Thoracic aorta (tissue), 2 donors: ENCODE results near the gene GP9. TPM values are rescaled to one million over a fixed set of nuclear protein-coding genes. Genes with fewer than 3 reads are reported as not detected.

Experiments used
- ATAC-seq: fragments of 150-250 bp; one replicate; pipeline ENCODE4 v1.8.0; 2017; ENCODE audit warnings: low read depth; ENCODE audit not compliant: insufficient number of reproducible peaks, low FRiP score
- DNase-seq: peaks from one replicate; pipeline ENCODE4 v3.0.0-alpha.2; 2020; ENCODE audit warnings: low spot score
- H3K27ac ChIP-seq, 2 donors: fragments of 200-600 bp; sonication (generic); 1 replicate in 1 of 2; 2 replicates in 1 of 2; pipeline ENCODE4 v1.5.1; 2016; ENCODE audit warnings: mild to moderate bottlenecking in 2 of 2, moderate library complexity in 2 of 2
- H3K27me3 ChIP-seq: fragments of 200-600 bp; sonication (generic); replicated peaks from 2 replicates; pipeline ENCODE4 v1.6.0; 2016; ENCODE audit warnings: mild to moderate bottlenecking; ENCODE audit not compliant: insufficient read depth
- H3K36me3 ChIP-seq: fragments of 200-600 bp; sonication (generic); one replicate; pipeline ENCODE4 v1.5.1; 2016
- H3K4me1 ChIP-seq, 2 donors: fragments of 200-600 bp; sonication (generic); 1 replicate in 1 of 2; 2 replicates in 1 of 2; pipeline versions ENCODE4 v1.5.1 to v1.6.0; 2016; ENCODE audit warnings: low read depth in 2 of 2, mild to moderate bottlenecking in 1 of 2; ENCODE audit not compliant: control insufficient read depth in 1 of 2
- H3K4me3 ChIP-seq: fragments of 200-600 bp; sonication (generic); 2 replicates; pipeline ENCODE4 v1.5.1; 2016; ENCODE audit warnings: mild to moderate bottlenecking
- H3K9me3 ChIP-seq: fragments of 200-600 bp; sonication (generic); 2 replicates; pipeline ENCODE4 v1.5.1; 2016
- total RNA-seq, 2 donors: library from RNA; depleted of rRNA; stranded (reverse); fragments of >200 nt; gene quantifications; one replicate each; pipeline versions ENCODE4 v1.1.0 to v1.2.3, GENCODE V29; 2016
- TF ChIP-seq, protein P1 (sequence below): fragments of 200-600 bp; sonication (generic); IDR thresholded peaks from one replicate; pipeline ENCODE4 v1.5.1; 2019; ENCODE audit warnings: antibody characterized with exemption

Gene GP9
- total RNA-seq, 2 donors from 2014 or later, result not detected

GRCh38 chr3:129036222-129037092 lies 24.1 kb upstream of the GP9 start:
- TF ChIP-seq, protein P1, sequence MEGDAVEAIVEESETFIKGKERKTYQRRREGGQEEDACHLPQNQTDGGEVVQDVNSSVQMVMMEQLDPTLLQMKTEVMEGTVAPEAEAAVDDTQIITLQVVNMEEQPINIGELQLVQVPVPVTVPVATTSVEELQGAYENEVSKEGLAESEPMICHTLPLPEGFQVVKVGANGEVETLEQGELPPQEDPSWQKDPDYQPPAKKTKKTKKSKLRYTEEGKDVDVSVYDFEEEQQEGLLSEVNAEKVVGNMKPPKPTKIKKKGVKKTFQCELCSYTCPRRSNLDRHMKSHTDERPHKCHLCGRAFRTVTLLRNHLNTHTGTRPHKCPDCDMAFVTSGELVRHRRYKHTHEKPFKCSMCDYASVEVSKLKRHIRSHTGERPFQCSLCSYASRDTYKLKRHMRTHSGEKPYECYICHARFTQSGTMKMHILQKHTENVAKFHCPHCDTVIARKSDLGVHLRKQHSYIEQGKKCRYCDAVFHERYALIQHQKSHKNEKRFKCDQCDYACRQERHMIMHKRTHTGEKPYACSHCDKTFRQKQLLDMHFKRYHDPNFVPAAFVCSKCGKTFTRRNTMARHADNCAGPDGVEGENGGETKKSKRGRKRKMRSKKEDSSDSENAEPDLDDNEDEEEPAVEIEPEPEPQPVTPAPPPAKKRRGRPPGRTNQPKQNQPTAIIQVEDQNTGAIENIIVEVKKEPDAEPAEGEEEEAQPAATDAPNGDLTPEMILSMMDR, result no peak
- H3K36me3 ChIP-seq, result no peaks in the 10 kb centered on the region
- ATAC-seq (no peak), DNase-seq (no peak)
- H3K4me3 ChIP-seq, result no peak overlapping the region
- no peaks in the 10 kb centered on the region for H3K9me3 ChIP-seq
- no peaks in the 10 kb centered on the region for H3K27me3 ChIP-seq
- H3K4me1 ChIP-seq, result peaks cover 0 to 5% of the 10 kb centered on the region in 2 donors
- no peak overlapping the region for H3K27ac ChIP-seq

DNA sequence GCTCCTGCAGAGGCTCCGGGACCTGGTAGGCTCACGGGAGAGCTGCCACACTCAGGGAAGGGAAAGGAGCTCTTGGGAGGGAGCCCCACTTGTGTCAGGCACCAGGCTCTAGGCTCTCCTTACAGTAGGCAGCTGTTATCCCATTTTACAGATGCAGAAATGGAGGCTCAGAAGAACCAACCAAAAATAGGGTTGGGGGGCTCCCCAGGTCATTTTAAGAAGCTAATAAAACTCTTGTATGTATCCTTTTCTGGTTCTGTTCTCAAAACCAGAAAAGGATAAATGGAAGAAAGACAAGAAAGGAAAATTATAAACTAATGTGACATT lies 23.5 kb upstream of the GP9 start:
- no peaks in the 10 kb centered on the region for H3K9me3 ChIP-seq
- no peaks in the 10 kb centered on the region for H3K36me3 ChIP-seq
- H3K4me1 ChIP-seq, result peaks cover 0 to 5% of the 10 kb centered on the region in 2 donors
- H3K4me3 ChIP-seq, result no peak overlapping the region
- H3K27me3 ChIP-seq, result no peaks in the 10 kb centered on the region
- ATAC-seq (no peak), DNase-seq (no peak)
- TF ChIP-seq, protein P1, result no peak
- no peak overlapping the region for H3K27ac ChIP-seq

DNA sequence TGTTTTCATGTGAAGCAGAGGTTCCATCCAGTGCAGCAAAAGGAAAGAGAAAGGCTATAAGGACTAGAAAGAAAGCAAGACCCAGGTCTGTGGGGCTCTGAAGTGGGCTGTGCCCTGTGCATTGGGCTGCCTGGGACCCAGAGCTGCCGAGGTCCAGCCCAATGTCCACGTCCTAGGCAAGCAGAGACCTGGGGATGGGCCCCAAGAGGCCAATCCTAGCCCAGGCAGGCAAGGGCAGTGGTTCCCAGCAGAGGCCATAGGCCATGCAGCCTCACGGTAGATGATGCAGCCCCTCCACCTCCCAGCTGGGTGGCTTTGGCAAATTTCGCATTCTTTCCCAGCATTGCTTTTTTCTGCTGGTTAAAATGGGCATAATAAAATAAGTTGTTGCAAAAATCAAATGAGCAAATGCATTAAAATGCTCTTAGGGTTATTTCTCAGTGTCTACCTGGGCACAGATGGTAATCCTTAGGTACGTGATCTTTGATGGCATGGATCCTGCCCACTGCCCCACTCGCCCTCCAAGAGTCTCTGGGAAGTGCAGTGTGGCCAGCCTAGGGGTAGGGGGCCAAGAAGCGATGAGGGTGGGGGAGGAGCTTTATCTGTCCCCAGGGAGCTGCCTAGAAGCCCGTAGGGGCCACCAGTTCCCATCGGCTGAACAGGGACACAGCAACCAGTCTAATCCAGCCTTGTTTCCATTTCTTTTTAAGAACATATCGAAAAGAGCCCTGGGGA lies 22.3 kb upstream of the GP9 start:
- H3K9me3 ChIP-seq, result no peaks in the 10 kb centered on the region
- H3K36me3 ChIP-seq, result no peaks in the 10 kb centered on the region
- TF ChIP-seq, protein P1, result no peak
- no peak overlapping the region for H3K4me3 ChIP-seq
- no peaks in the 10 kb centered on the region for H3K27me3 ChIP-seq
- peaks cover 0 to 5% of the 10 kb centered on the region in 2 donors for H3K4me1 ChIP-seq
- DNase-seq, result no peak
- ATAC-seq, result no peak
- H3K27ac ChIP-seq, result no peak overlapping the region

- DNase-seq (no peak), ATAC-seq (no peak)
- TF ChIP-seq, protein P1, result no peak
Observed at GRCh38 chr3:129039271-129040038, 21.1 kb upstream of the GP9 start.

DNA sequence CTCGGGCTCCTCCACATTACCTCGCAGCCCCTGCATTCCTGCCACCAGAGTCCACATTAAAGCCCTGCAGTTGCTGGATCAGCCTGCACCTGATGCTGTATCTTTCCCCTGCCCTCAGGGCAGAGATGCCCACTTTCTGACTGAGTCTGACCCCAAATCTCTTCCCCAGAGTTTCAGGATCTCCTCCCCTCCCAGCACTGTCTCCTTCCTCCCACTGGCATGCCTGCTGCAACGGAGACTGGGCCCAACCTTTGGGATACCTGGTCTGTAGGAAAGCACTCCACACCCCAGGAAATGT lies 20.6 kb upstream of the GP9 start:
- no peak overlapping the region for H3K4me3 ChIP-seq
- H3K9me3 ChIP-seq, result no peaks in the 10 kb centered on the region
- peaks cover 0 to 5% of the 10 kb centered on the region in 2 donors for H3K4me1 ChIP-seq
- no peaks in the 10 kb centered on the region for H3K36me3 ChIP-seq
- ATAC-seq (no peak), DNase-seq (no peak)
- H3K27me3 ChIP-seq, result no peaks in the 10 kb centered on the region
- TF ChIP-seq, protein P1, result no peak
- no peak overlapping the region for H3K27ac ChIP-seq

More at GRCh38 chr3:129039271-129040038, 21.1 kb upstream of the GP9 start:
- H3K27ac ChIP-seq, result no peak overlapping the region
- H3K4me3 ChIP-seq, result no peak overlapping the region
- peaks cover 0 to 5% of the 10 kb centered on the region in 2 donors for H3K4me1 ChIP-seq
- no peaks in the 10 kb centered on the region for H3K27me3 ChIP-seq
- no peaks in the 10 kb centered on the region for H3K9me3 ChIP-seq
- H3K36me3 ChIP-seq, result no peaks in the 10 kb centered on the region
